ENCODE data around the gene UGCG. TPM values are rescaled to one million over a fixed set of nuclear protein-coding genes. Genes with fewer than 3 reads are reported as not detected.

Gene UGCG
- total RNA-seq, 2 donors from 2014 or later, result 17.1 to 26.2 TPM

- Histone ChIP-seq H3K27me3 (no peaks in the 10 kb centered on the region), H3K36me3 (replicated peaks in 1 of 2; ENCODE audit: insufficient read depth in 1 of 2, low read depth in 2 of 2) (no peaks in the 10 kb centered on the region), H3K4me1 (peaks cover 62% of the 10 kb centered on the region), H3K9me3 (no peaks in the 10 kb centered on the region), H3K4me3 (no peak overlapping the region), H3K27ac (peak overlapping the region in 3 of 4 donors; percentile 25 to 86 (median 50))
- no peak for TF ChIP-seq POLR2A (IDR thresholded peaks at IDR 0.05)
- TF ChIP-seq, protein P1, sequence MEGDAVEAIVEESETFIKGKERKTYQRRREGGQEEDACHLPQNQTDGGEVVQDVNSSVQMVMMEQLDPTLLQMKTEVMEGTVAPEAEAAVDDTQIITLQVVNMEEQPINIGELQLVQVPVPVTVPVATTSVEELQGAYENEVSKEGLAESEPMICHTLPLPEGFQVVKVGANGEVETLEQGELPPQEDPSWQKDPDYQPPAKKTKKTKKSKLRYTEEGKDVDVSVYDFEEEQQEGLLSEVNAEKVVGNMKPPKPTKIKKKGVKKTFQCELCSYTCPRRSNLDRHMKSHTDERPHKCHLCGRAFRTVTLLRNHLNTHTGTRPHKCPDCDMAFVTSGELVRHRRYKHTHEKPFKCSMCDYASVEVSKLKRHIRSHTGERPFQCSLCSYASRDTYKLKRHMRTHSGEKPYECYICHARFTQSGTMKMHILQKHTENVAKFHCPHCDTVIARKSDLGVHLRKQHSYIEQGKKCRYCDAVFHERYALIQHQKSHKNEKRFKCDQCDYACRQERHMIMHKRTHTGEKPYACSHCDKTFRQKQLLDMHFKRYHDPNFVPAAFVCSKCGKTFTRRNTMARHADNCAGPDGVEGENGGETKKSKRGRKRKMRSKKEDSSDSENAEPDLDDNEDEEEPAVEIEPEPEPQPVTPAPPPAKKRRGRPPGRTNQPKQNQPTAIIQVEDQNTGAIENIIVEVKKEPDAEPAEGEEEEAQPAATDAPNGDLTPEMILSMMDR (IDR thresholded peaks at IDR 0.05), result no peak
- intact Hi-C loops (cut with DNase I), result no loop called here
- 49 to 59% methylated on average over 3 of the region's 3 CpGs for WGBS, 2 donors
- DNase-seq, result no peak
- ATAC-seq, result no peak
Observed at GRCh38 chr9:111916234-111916645, 19.6 kb downstream of the UGCG start.

DNA sequence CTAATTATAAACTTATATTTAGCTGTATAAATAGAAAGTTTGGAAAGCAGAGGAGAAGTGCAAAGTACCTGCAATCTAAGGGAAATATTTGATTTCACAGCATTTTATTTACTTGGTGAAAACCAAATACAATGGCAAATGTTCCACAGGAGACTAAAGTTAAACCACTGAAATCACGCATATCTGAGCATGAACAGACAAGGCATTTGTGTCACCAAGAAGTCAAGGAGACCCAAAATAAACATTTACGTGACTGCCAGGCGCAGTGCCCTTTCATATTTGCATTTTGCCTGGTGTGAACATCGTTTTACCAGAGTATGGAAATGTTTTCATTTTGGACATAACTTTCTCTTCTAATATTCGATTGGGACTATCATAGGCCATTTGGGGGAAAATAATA lies 20.6 kb downstream of the UGCG start:
- H3K9me3 ChIP-seq, result no peaks in the 10 kb centered on the region
- no peaks in the 10 kb centered on the region for H3K27me3 ChIP-seq
- WGBS, 2 donors, result 19% methylated on average over 5 of the region's 5 CpGs
- intact Hi-C loops (cut with DNase I), result no loop called here
- peaks cover 69% of the 10 kb centered on the region for H3K4me1 ChIP-seq
- ATAC-seq (peak; percentile 76), DNase-seq (peak; percentile 40 to 71 (median 60))
- H3K4me3 ChIP-seq, result no peak overlapping the region
- TF ChIP-seq, protein P1 (IDR thresholded peaks at IDR 0.05), result no peak
- no peak for TF ChIP-seq POLR2A (IDR thresholded peaks at IDR 0.05)
- H3K27ac ChIP-seq, result peak overlapping the region in 3 of 4 donors; percentile 53 to 86 (median 75)
- H3K36me3 ChIP-seq (replicated peaks in 1 of 2; ENCODE audit: insufficient read depth in 1 of 2, low read depth in 2 of 2), result no peaks in the 10 kb centered on the region

GRCh38 chr9:111917980-111918379 lies 21.4 kb downstream of the UGCG start:
- H3K36me3 ChIP-seq (replicated peaks in 1 of 2; ENCODE audit: insufficient read depth in 1 of 2, low read depth in 2 of 2), result no peaks in the 10 kb centered on the region
- TF ChIP-seq, protein P1 (IDR thresholded peaks at IDR 0.05), result no peak
- no peak for TF ChIP-seq POLR2A (IDR thresholded peaks at IDR 0.05)
- ATAC-seq (peak; percentile 44), DNase-seq (peak in 3 of 4 donors; percentile 49 to 62 (median 55))
- peaks cover 75% of the 10 kb centered on the region for H3K4me1 ChIP-seq
- H3K27me3 ChIP-seq, result no peaks in the 10 kb centered on the region
- H3K9me3 ChIP-seq, result no peaks in the 10 kb centered on the region
- peak overlapping the region in 3 of 4 donors; percentile 53 to 86 (median 75) for H3K27ac ChIP-seq
- 25 to 35% methylated on average over 9 of the region's 9 CpGs for WGBS, 2 donors
- H3K4me3 ChIP-seq, result no peak overlapping the region
- intact Hi-C loops (cut with DNase I), result no loop called here

DNA sequence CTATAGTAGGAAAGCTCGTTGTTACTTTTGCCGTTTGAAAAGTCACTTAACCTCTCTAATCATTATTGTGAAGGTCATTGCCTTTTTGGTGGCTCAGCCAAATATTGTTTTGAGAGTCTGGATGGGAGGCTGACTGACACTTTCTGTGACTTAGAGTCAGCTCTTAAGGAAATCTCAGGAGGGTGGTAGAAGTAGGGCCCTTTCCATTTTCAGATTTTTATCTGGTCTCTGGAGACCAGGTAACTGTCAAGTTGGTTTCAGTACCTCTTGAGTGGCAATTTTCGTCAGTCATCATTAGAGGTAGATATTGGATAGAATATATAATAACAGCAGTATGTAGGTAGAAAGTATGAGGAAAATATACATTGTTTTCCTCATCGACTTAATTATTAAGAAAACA lies 23.3 kb downstream of the UGCG start:
- Histone ChIP-seq H3K9me3 (no peaks in the 10 kb centered on the region), H3K36me3 (replicated peaks in 1 of 2; ENCODE audit: insufficient read depth in 1 of 2, low read depth in 2 of 2) (no peaks in the 10 kb centered on the region), H3K4me1 (peaks cover 62% of the 10 kb centered on the region), H3K4me3 (no peak overlapping the region), H3K27ac (peak overlapping the region in 2 of 4 donors; percentile 33 to 65), H3K27me3 (no peaks in the 10 kb centered on the region)
- intact Hi-C loops (cut with DNase I), result no loop called here
- DNase-seq, result no peak
- 41 to 51% methylated on average over 4 of the region's 4 CpGs for WGBS, 2 donors
- ATAC-seq, result no peak
- TF ChIP-seq, protein P1 (IDR thresholded peaks at IDR 0.05), result no peak
- TF ChIP-seq POLR2A (IDR thresholded peaks at IDR 0.05), result no peak

DNA sequence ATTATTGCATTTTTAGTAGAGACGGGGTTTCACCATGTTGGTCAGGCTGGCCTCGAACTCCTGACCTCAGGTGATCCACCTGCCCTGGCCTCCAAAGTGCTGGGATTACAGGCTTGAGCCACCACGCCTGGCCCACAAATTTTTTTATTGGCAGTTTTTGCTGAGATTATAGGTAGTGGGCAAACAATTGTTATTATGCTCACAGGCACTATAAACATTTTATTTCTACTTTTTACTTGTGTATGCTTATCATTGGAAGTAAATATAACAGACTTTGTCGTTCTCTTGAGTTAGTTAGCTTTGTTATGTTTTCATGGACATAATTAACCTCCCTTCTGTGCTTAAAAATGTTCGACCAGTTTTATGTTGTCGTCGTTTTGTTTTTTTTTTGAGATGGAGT lies 23.9 kb downstream of the UGCG start:
- Histone ChIP-seq H3K27ac (peak overlapping the region in 2 of 4 donors; percentile 33 to 37), H3K27me3 (no peaks in the 10 kb centered on the region), H3K9me3 (no peaks in the 10 kb centered on the region), H3K4me3 (no peak overlapping the region), H3K36me3 (replicated peaks in 1 of 2; ENCODE audit: insufficient read depth in 1 of 2, low read depth in 2 of 2) (no peaks in the 10 kb centered on the region), H3K4me1 (peaks cover 62% of the 10 kb centered on the region)
- TF ChIP-seq, protein P1 (IDR thresholded peaks at IDR 0.05), result no peak
- TF ChIP-seq POLR2A (IDR thresholded peaks at IDR 0.05), result no peak
- ATAC-seq (no peak), DNase-seq (no peak)
- 85 to 86% methylated on average over 7 of the region's 7 CpGs for WGBS, 2 donors
- intact Hi-C loops (cut with DNase I), result no loop called here
